Measurements from ENCODE around the gene KRT40.

Gene KRT40

GRCh38 chr17:40940266-40940665 lies 43.9 kb downstream of the KRT40 start:
- 89% methylated on average over 5 of the region's 6 CpGs for WGBS
- no peak overlapping the region for H3K23ac ChIP-seq (ENCODE audit: low read length in 2 of 2)
- H3K79me1 ChIP-seq (replicated peaks; ENCODE audit: low read length, poor library complexity, severe bottlenecking): no peaks in the 10 kb centered on the region

GRCh38 chr17:40938981-40939380 lies 45.1 kb downstream of the KRT40 start:
- Histone ChIP-seq H2BK15ac (ENCODE audit: low read depth, poor library complexity, severe bottlenecking) (no peak overlapping the region), H2AFZ (ENCODE audit: low read depth, low read length) (no peak overlapping the region), H3K4ac (ENCODE audit: low read depth in 1 of 2, low read length in 2 of 2) (no peak overlapping the region), H2BK120ac (ENCODE audit: low read depth, low read length) (no peak overlapping the region), H3K18ac (ENCODE audit: low read depth in 1 of 2, low read length in 2 of 2) (no peak overlapping the region), H3K9me3 (ENCODE audit: control insufficient read depth, low read length) (no peaks in the 10 kb centered on the region), H3K27ac (ENCODE audit: low read length, poor library complexity, severe bottlenecking) (no peak overlapping the region), H3K14ac (ENCODE audit: low read length in 2 of 2) (no peak overlapping the region), H2AK5ac (ENCODE audit: low read length, severe bottlenecking) (no peak overlapping the region), H3K36me3 (ENCODE audit: control insufficient read depth in 1 of 2, insufficient read depth in 2 of 2, low read depth in 1 of 2, low read length in 2 of 2) (no peaks in the 10 kb centered on the region), H3K9ac (ENCODE audit: low read length) (no peak overlapping the region), H3K27me3 (ENCODE audit: control insufficient read depth in 1 of 2, insufficient read depth in 1 of 2, low read length in 2 of 2) (no peaks in the 10 kb centered on the region), H2BK12ac (ENCODE audit: low read length in 2 of 2) (no peak overlapping the region), H4K8ac (ENCODE audit: low read length) (no peak overlapping the region), H4K91ac (ENCODE audit: low read length) (no peak overlapping the region), H2BK5ac (ENCODE audit: low read depth, low read length, poor library complexity, severe bottlenecking) (no peak overlapping the region), H3K79me1 (replicated peaks; ENCODE audit: low read length, poor library complexity, severe bottlenecking) (no peaks in the 10 kb centered on the region), H3K4me1 (ENCODE audit: control insufficient read depth, insufficient read depth, low read depth, low read length) (peaks cover 3% of the 10 kb centered on the region), H3K4me3 (ENCODE audit: insufficient read depth in 1 of 2, low read depth in 1 of 2, low read length in 2 of 2) (no peak overlapping the region), H3K23ac (ENCODE audit: low read length in 2 of 2) (no peak overlapping the region), H3K4me2 (ENCODE audit: low read length, poor library complexity, severe bottlenecking) (no peak overlapping the region)
- WGBS: 83% methylated on average over 3 of the region's 3 CpGs
- DNase-seq: no peak

More at GRCh38 chr17:40940266-40940665, 43.9 kb downstream of the KRT40 start:
- no peak overlapping the region for H3K14ac ChIP-seq (ENCODE audit: low read length in 2 of 2)
- H3K9me3 ChIP-seq (ENCODE audit: control insufficient read depth, low read length): no peaks in the 10 kb centered on the region
- no peak overlapping the region for H4K8ac ChIP-seq (ENCODE audit: low read length)
- no peak overlapping the region for H3K27ac ChIP-seq (ENCODE audit: low read length, poor library complexity, severe bottlenecking)
- H2BK12ac ChIP-seq (ENCODE audit: low read length in 2 of 2): no peak overlapping the region
- H3K4me1 ChIP-seq (ENCODE audit: control insufficient read depth, insufficient read depth, low read depth, low read length): peaks cover 3% of the 10 kb centered on the region
- DNase-seq: no peak
- H3K18ac ChIP-seq (ENCODE audit: low read depth in 1 of 2, low read length in 2 of 2): no peak overlapping the region
- no peak overlapping the region for H2BK15ac ChIP-seq (ENCODE audit: low read depth, poor library complexity, severe bottlenecking)
- H2AK5ac ChIP-seq (ENCODE audit: low read length, severe bottlenecking): no peak overlapping the region
- H3K4me2 ChIP-seq (ENCODE audit: low read length, poor library complexity, severe bottlenecking): no peak overlapping the region
- no peak overlapping the region for H2AFZ ChIP-seq (ENCODE audit: low read depth, low read length)
- H3K4ac ChIP-seq (ENCODE audit: low read depth in 1 of 2, low read length in 2 of 2): no peak overlapping the region
- no peak overlapping the region for H3K9ac ChIP-seq (ENCODE audit: low read length)
- H4K91ac ChIP-seq (ENCODE audit: low read length): no peak overlapping the region
- H2BK5ac ChIP-seq (ENCODE audit: low read depth, low read length, poor library complexity, severe bottlenecking): no peak overlapping the region
- no peaks in the 10 kb centered on the region for H3K27me3 ChIP-seq (ENCODE audit: control insufficient read depth in 1 of 2, insufficient read depth in 1 of 2, low read length in 2 of 2)
- H3K4me3 ChIP-seq (ENCODE audit: insufficient read depth in 1 of 2, low read depth in 1 of 2, low read length in 2 of 2): no peak overlapping the region
- no peak overlapping the region for H2BK120ac ChIP-seq (ENCODE audit: low read depth, low read length)
- no peaks in the 10 kb centered on the region for H3K36me3 ChIP-seq (ENCODE audit: control insufficient read depth in 1 of 2, insufficient read depth in 2 of 2, low read depth in 1 of 2, low read length in 2 of 2)

GRCh38 chr17:40937384-40937819 lies 46.7 kb downstream of the KRT40 start, which contains the start of gene KRT23:
TSS of gene KRT23 (minus strand) at chr17:40937646. CDS start at chr17:40936603, 1,043 bp downstream.
- Histone ChIP-seq H3K9ac (ENCODE audit: low read length) (no peak within 1 kb of the TSS), H2BK15ac (ENCODE audit: low read depth, poor library complexity, severe bottlenecking) (no peak within 1 kb of the TSS), H3K18ac (ENCODE audit: low read depth in 1 of 2, low read length in 2 of 2) (no peak within 1 kb of the TSS), H2BK12ac (ENCODE audit: low read length in 2 of 2) (no peak within 1 kb of the TSS), H2AFZ (ENCODE audit: low read depth, low read length) (no peak within 1 kb of the TSS), H3K9me3 (ENCODE audit: control insufficient read depth, low read length) (no peaks in the 10 kb centered on the region), H3K23ac (ENCODE audit: low read length in 2 of 2) (no peak within 1 kb of the TSS), H3K79me1 (replicated peaks; ENCODE audit: low read length, poor library complexity, severe bottlenecking) (no peaks in the 10 kb centered on the region), H3K27me3 (ENCODE audit: control insufficient read depth in 1 of 2, insufficient read depth in 1 of 2, low read length in 2 of 2) (no peaks in the 10 kb centered on the region), H3K27ac (ENCODE audit: low read length, poor library complexity, severe bottlenecking) (no peak within 1 kb of the TSS), H4K8ac (ENCODE audit: low read length) (no peak within 1 kb of the TSS), H2BK5ac (ENCODE audit: low read depth, low read length, poor library complexity, severe bottlenecking) (no peak within 1 kb of the TSS), H3K14ac (ENCODE audit: low read length in 2 of 2) (no peak within 1 kb of the TSS), H4K91ac (ENCODE audit: low read length) (no peak within 1 kb of the TSS), H3K4ac (ENCODE audit: low read depth in 1 of 2, low read length in 2 of 2) (no peak within 1 kb of the TSS), H3K4me3 (ENCODE audit: insufficient read depth in 1 of 2, low read depth in 1 of 2, low read length in 2 of 2) (no peak within 1 kb of the TSS), H3K36me3 (ENCODE audit: control insufficient read depth in 1 of 2, insufficient read depth in 2 of 2, low read depth in 1 of 2, low read length in 2 of 2) (no peaks in the 10 kb centered on the region), H3K4me1 (ENCODE audit: control insufficient read depth, insufficient read depth, low read depth, low read length) (peaks cover 3% of the 10 kb centered on the region), H3K4me2 (ENCODE audit: low read length, poor library complexity, severe bottlenecking) (no peak within 1 kb of the TSS), H2AK5ac (ENCODE audit: low read length, severe bottlenecking) (peak within 1 kb of the TSS; percentile 67), H2BK120ac (ENCODE audit: low read depth, low read length) (no peak within 1 kb of the TSS)
- WGBS: 56% methylated on average over 9 of the region's 9 CpGs
- DNase-seq: no peak

- Histone ChIP-seq H3K4me2 (ENCODE audit: low read length, poor library complexity, severe bottlenecking) (no peak overlapping the region), H2AFZ (ENCODE audit: low read depth, low read length) (no peak overlapping the region), H3K4me3 (ENCODE audit: insufficient read depth in 1 of 2, low read depth in 1 of 2, low read length in 2 of 2) (no peak overlapping the region), H4K91ac (ENCODE audit: low read length) (no peak overlapping the region), H4K8ac (ENCODE audit: low read length) (no peak overlapping the region), H3K4me1 (ENCODE audit: control insufficient read depth, insufficient read depth, low read depth, low read length) (peaks cover 3% of the 10 kb centered on the region), H3K18ac (ENCODE audit: low read depth in 1 of 2, low read length in 2 of 2) (no peak overlapping the region), H2BK12ac (ENCODE audit: low read length in 2 of 2) (no peak overlapping the region), H3K23ac (ENCODE audit: low read length in 2 of 2) (no peak overlapping the region), H3K14ac (ENCODE audit: low read length in 2 of 2) (no peak overlapping the region), H3K27me3 (ENCODE audit: control insufficient read depth in 1 of 2, insufficient read depth in 1 of 2, low read length in 2 of 2) (no peaks in the 10 kb centered on the region), H3K27ac (ENCODE audit: low read length, poor library complexity, severe bottlenecking) (no peak overlapping the region), H2BK15ac (ENCODE audit: low read depth, poor library complexity, severe bottlenecking) (no peak overlapping the region), H2BK120ac (ENCODE audit: low read depth, low read length) (no peak overlapping the region), H3K9me3 (ENCODE audit: control insufficient read depth, low read length) (no peaks in the 10 kb centered on the region), H3K4ac (ENCODE audit: low read depth in 1 of 2, low read length in 2 of 2) (no peak overlapping the region), H2BK5ac (ENCODE audit: low read depth, low read length, poor library complexity, severe bottlenecking) (no peak overlapping the region), H3K36me3 (ENCODE audit: control insufficient read depth in 1 of 2, insufficient read depth in 2 of 2, low read depth in 1 of 2, low read length in 2 of 2) (no peaks in the 10 kb centered on the region), H3K79me1 (replicated peaks; ENCODE audit: low read length, poor library complexity, severe bottlenecking) (no peaks in the 10 kb centered on the region), H2AK5ac (ENCODE audit: low read length, severe bottlenecking) (no peak overlapping the region), H3K9ac (ENCODE audit: low read length) (no peak overlapping the region)
- no peak for DNase-seq
- 80% methylated on average over 3 of the region's 5 CpGs for WGBS
Observed at GRCh38 chr17:40936976-40937375, 47.1 kb downstream of the KRT40 start.
